Prostate gland (tissue), 2 donors: ENCODE results near the gene GNPAT.

Experiments used
- CTCF ChIP-seq, 4 experiments: fragments of 200-600 bp in 2 of 4; fragments of 450-650 bp in 2 of 4; sonication (generic) in 2 of 4; IDR thresholded peaks; 1 replicate in 3 of 4; 2 replicates in 1 of 4; pipeline ENCODE4 v1.5.1; 2016 to 2019; ENCODE audit warnings: antibody characterized with exemption in 4 of 4, mild to moderate bottlenecking in 2 of 4, moderate library complexity in 2 of 4
- POLR2A ChIP-seq: fragments of 450-650 bp; IDR thresholded peaks from one replicate; pipeline ENCODE4 v1.6.1; 2016; ENCODE audit warnings: antibody characterized with exemption, mild to moderate bottlenecking
- POLR2AphosphoS5 ChIP-seq: sonication (generic); formaldehyde crosslinking; IDR thresholded peaks from one replicate; pipeline ENCODE4 v1.6.1; 2017; ENCODE audit warnings: antibody characterized with exemption

- TF ChIP-seq CTCF (IDR thresholded peaks at IDR 0.05), result no peak
- no peak for TF ChIP-seq POLR2A
- TF ChIP-seq POLR2AphosphoS5, result no peak
Measured at GRCh38 chr1:231284441-231284840, 43.4 kb downstream of the GNPAT start.
